Activated CD4-positive, alpha-beta T cell treated with anti-CD3 and anti-CD28 coated beads, Interleukin-2, amount 50 U/mL, for 24 hours (primary cell): ENCODE data around the gene EYS.
"Not testable (repeated sequence)": the region's sequence is repeated elsewhere in the genome, so short reads cannot be mapped to it uniquely, and the experiment has no call there.

ENCODE experiments used
- DNase-seq, 2 donors: peaks; one replicate each; pipeline ENCODE4 v3.0.0-alpha.2; 2020; ENCODE audit warnings: low read depth in 1 of 2, low spot score in 1 of 2

The EYS gene

DNA sequence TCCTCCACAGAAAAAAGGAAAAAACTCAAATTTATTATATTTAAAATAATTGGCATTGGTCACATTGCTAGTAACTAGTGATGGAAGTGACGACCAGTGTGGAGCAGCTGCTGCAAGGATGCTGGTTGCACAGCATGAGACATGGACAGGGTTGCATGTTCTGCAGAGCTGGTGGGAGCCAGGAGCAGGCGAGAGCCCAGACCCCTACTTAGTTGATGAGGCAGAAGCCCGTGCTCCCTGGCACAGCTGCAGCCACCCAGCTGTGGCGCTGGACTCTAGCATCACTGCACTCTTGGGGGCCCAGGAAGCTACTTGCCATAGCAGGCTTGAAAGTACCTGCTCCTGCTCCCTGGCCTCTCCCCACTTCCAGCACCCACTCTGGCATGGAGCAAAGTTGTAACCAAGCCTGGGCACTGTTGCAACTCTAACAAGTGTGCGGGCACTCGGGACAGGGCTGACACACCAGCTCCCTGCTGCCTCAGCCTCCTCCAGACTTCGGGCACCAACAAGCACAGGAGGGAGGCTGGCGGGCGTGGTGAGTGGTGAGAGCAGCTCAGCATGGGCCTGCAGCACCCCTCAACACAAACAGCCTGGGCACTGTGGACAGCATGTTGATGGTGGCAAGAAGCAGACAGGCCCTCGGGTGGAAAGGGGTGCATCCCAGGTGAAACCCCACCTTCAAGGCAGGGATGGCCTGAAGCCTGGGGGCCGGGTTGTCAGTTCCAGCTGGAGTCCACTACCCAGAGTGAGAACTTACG lies 69.6 kb downstream of the EYS start:
- DNase-seq = no peak

DNA sequence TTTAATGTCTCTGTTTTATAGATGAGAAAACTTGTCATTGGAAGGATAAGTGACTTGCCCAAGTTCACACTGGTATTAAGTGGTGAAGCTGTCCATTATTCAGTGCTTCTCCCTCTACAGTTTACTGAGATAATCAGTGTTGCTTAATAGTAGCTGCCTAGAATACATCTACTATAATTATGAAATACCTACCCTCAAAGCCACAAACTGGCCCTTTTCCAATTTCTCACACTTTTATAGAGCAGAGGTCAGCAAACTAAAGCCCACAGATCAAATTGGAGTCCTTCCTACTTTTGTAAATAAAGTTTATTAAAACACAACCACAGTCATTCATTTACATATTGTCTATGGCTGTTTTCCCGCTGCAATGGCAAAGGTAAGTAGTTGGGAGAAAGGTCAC lies 73.5 kb downstream of the EYS start:
- DNase-seq = no peak

DNA sequence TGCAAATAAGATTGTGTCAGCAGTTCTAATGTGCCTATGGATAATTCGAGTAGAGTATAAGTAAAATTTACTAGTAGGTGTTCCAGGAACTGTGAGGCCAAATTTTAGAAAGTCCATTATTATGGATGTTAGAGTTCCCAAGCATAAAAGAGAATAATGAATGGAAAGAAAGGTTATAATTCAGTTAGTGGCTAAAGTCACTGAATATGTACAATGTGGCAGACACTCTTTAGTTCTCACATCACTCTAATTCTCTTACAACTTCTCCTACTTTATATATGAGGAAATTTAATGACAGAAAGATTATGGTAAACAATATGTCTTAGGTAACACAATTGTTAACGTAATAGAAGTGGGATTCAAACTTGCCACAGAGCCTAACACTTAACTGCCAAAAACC lies 75.3 kb downstream of the EYS start:
- no peak for DNase-seq

DNA sequence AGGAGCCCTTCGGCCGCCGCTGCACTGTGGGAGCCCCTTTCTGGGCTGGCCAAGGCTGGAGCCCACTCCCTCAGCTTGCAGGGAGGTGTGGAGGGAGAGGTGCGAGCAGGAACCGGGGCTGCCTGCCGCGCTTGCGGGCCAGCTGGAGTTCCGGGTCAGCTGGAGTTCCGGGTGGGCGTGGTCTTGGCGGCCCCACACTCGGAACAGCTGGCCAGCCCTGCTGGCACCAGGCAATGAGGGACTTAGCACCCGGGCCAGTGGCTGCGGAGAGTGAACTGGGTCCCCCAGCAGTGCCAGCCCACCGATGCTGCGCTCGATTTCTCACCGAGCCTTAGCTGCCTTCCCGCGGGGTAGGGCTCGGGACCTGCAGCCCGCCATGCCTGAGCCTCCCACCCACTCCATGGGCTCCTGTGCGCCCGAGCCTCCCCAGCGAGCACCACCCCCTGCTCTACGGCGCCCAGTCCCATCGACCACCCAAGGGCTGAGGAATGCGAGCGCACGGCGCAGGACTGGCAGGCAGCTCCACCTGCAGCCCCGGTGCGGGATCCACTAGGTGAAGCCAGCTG lies 79.5 kb downstream of the EYS start:
- DNase-seq = not testable (repeated sequence)

DNA sequence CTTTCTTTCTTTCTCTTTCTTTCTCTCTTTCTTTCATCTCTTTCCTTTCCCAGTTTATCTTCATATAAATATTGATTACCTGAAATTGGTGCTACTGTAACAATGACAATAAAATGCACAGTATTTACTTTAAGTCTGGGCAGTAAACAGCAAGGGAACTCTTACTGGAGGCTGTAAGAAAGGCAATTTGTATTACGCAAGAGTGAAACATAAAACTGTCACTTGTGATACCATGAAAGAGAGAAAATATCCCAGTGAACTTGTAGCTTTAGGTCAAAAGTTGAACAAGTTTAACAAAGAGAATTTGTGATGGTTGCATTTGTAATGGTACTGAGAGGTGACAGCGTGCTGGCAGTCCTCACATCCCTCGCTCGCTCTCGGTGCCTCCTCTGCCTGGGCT lies 80.0 kb downstream of the EYS start:
- no peak for DNase-seq

DNA sequence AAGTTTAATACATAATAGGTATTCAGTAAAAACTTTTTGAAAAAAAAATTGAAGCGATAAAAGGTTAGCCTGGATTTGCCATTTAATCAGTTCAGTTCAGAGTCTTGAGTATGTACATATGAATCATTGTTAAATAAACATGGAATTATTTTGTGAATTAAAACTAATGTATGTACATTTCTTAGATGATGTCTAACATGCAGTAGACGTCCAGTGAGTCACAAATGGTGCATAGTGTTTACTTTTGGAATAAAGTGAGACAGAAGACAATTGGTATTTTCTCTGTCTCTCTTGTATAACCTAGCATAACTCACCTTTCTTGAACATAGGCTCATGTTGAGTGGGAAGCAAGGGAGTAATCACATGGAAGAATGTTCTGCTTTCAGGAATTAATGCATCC lies 83.5 kb downstream of the EYS start:
- no peak for DNase-seq

DNA sequence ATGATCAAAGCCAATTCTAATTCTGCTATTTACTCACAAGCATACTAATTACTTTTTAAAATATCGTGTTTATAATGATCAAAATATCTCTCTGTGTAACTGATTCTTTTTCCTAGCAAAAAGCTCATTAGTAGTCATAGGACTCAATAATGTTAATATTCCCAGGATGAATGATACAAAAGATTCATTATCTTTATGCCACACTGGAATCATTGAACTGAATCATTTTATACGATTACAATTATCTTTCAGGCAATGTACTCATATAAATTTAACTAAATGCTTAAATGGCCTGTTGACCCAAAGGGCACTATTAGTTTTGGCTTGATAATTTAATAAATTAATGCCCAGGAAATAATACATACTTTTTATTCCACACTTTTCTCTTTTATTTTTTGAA lies 96.3 kb downstream of the EYS start:
- DNase-seq = no peak

DNA sequence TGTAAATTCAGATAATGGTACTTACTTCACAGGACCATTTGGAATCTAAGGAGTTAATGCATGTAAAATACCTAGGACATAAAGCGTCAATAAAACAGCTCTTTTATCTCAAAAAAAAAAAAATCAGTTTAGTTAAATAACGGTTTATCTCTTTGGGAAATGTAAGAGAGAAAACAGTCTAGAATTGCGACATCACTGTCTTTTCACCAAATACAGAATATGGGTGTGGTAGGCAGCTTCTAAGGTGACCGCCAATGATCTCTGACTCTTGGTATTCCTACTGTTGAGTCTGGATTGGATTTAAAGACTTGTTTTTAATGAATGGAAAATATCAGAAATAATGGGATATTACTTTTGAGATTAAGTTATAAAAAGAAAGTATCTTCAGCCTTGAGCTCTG lies 111.5 kb downstream of the EYS start:
- no peak for DNase-seq

DNA sequence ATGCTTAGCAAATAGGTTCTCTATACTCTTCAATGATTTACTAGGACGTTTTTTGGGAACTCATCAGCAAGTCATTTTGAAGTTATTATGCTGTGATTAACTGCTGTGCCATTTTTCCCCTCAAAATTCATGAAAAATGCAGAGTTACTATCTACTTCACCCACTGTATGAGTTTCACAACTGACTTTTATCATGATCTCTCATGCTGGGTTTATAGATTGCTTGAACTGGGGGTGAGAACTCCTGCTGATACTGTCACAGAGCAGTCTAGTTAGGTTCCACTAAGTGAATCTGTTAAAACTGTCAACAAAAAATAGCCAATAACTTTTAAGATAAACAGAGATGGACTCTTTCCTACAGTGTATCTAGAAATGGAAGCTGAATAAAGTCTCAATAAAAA lies 136.7 kb downstream of the EYS start:
- DNase-seq = no peak

DNA sequence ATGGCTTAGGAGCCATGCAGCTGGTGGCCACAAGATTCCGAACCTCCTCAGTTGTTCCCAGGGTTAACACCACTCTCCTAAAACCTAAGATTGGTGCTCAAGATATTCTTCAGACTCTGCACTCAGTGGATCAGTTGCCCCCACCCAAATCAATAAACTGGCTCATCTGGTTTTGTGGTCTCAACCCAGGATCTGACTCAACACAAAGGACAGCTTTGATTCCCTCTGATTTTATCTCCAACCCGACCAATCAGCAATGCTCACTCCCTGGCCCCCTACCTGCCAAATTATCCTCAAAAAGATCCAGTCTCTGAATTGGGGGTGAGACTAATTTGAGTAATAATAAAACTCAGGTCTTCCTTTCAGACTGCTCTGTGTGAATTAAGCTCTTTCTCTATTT lies 137.5 kb downstream of the EYS start:
- no peak for DNase-seq

DNA sequence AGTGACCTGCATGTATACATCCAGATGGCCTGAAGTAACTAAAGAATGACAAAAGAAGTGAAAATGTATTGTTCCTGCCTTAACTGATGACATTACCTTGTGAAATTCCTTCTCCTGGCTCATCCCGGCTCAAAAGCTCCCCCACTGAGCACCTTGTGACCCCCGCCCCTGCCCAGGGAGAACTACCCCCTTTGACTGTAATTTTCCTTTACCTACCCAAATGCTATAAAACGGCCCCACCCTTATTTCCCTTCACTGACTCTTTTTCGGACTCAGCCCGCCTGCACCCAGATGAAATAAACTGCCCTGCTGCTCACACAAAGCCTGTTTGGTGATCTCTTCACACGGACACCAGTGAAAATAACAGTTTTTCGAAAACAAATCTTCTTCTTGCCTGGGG lies 138.0 kb downstream of the EYS start:
- not testable (repeated sequence) for DNase-seq

DNA sequence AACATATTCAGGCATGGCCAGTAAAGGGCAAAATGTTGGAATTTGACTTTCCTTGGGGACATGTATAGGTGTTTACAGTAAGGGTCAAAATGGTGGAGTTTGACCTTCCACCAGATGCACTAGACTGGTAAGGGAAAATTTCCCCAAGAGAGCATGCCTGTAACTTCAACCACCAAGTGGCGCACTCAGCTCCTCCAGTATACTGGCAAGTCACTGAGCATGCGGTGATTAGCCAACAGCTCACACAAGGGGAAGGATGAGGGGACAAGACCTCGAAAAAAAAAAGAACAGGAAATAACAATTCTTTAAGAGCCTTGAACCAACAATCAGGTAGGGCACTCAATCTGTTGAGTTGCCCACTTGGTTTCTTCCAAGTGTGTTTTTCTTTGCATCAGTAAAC lies 140.9 kb downstream of the EYS start:
- DNase-seq = no peak

DNA sequence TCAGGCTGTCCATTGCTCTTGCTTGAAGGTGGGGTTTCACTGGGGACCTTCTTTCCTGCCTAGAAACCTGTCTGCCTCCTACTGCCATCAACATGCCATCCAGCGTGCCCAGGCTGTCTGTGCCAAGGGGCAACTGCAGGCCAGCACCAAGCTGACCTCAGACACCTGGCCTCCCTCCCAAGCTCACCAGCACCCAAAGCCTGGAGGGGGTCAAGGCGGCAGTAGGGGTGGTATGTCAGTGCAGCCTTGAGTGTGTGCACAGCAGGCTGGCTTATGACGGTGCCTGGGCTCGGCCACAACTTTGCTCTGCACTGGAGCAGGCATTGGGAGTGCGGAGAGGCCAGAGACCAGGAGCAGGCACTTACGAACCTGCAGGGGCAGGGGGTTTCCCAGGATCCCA lies 149.0 kb downstream of the EYS start:
- DNase-seq = no peak

DNA sequence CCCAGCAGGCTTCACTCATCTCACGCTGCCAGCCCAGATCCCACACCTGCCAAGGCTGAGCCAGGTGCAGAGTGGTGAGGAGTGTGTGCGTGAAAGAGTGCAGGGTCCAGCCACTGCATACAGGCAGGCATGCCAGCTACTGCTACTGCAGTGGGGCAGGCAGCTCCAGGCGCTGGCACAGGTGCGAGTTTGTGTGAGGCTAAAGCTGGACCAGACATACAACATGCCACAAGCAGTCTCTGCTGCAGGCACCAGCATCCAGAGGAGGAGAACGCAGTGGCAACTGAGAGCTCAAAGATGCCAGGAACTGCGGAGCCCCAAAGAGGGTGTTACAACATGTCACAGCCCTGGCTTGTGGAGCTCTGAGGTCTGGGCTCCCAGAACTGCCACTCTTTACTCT lies 149.8 kb downstream of the EYS start:
- no peak for DNase-seq

DNA sequence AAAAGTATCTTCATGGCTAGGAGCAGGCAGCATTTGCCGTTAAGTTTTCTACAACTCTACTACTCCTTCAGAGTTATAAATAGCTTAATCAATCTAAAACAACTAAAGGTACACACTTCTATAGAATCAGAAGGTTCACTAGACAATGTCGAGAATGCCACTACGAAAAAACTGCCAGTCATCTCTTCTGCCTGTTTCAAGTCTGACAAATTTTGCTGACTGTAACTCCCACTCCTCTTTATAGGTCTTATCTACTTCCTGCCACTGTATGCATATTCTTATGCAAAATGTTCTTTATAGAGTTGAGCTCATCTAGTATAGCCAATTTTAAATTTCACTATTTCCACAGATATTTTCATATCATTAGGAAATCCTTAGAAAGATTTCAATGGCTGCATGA lies 160.1 kb downstream of the EYS start:
- DNase-seq = no peak

DNA sequence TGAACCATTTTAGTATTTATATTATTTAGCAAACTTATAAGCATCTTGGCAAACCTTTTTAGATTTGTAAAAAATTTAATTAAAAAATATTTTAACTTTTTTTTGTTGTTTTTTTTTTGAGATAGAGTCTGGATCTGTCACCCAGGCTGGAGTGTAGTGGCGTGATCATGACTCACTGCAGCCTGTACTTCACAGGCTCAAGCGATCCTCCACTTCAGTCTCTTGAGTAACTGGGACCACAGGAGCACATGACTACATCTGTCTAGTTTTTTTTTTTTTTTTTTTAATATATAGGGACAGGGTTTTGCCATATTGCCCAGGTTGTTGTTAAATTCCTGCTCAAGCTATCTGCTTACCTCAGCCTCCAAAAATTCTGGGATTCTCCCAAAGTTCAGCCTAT lies 161.1 kb downstream of the EYS start:
- no peak for DNase-seq

DNA sequence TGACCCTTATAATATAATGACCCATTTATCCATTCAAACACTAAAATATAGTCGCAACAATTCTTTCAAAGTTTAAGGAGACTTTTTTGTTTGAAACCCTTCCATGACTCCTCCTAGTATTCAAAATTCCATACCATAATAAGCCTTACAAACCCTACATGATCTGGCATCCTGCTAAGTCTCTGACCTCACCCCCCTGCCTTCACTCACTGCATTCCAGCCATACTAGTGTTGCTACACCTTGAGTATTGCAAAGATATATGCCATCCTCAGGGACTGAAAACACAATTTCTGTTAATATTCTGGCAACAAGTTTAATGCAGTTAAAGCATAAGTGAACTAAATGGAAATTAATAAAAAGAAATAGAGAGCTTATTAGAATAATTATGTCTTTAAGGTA lies 168.4 kb downstream of the EYS start:
- DNase-seq = no peak

DNA sequence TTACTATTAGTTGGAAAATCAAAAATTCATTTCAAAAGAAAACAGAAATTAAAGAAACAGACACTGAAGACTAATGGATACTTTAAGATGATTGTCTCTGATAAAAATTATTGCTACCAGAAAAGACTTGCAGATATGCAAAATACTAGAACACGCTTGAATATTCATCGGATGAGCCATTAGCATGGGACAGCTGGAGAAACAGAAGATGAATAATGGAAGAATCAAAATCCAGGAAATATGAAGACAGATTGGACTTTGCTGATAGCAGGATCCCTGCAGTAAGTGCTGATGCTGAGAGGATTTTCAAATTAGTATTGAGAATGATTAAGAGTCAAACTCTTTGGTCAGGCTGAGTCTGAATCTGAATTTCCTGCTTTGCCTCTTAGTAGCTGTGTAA lies 169.4 kb downstream of the EYS start:
- DNase-seq = no peak

DNA sequence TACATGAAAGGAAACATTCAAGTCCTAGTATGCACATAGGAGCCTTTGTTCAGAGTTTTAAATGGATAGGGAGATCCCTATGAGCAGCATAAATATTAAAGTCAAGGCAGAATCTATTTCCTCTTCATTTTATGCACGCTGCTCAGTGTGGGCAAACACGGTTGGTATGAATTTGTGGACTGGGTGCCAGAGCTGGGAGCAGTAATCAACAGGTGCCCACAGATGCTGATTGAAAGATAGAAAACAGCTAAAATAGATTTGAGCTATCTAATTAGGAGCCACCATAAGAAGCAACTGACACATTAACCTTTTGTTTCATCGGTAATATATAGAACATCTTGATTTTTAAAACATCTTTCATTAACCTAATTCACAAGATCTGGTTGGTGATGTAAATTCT lies 175.5 kb downstream of the EYS start:
- no peak for DNase-seq

DNA sequence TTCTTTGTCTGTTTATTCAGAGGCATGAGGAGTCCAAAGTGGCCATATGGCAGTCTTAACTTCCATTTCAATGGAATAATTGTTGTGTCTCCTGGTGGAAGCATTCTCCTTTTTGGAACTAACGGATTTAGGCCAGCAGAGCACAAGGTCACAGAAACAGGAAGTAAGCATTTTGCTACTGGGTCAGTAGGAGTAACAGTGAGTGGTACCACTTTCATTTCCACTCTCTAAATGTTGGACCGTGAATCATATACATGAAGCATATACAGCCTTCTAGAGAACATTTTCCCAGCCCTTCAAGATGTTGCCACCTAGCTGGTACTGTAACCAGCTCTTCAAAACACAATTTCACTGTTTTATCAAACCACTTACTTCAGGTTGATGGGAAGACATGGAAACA lies 182.8 kb downstream of the EYS start:
- DNase-seq = no peak

DNA sequence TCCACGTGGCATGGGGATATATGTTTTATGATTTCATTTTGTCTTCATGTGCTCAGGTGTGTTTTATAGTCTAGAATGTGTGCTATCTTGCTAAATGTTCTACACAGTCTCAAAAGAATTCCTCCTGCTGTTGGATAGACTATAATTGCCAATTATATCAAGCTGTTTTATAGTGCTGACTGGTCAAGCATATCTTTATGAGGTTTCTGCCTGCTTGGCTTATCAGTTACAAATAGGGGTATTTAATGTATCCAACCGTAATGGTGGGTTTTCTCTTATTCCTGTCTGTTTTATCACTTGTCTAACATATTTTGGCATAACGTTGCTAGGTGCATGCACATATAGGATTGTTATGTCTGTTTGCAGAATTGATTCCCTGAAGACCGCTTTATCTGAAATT lies 201.3 kb downstream of the EYS start:
- DNase-seq = no peak

DNA sequence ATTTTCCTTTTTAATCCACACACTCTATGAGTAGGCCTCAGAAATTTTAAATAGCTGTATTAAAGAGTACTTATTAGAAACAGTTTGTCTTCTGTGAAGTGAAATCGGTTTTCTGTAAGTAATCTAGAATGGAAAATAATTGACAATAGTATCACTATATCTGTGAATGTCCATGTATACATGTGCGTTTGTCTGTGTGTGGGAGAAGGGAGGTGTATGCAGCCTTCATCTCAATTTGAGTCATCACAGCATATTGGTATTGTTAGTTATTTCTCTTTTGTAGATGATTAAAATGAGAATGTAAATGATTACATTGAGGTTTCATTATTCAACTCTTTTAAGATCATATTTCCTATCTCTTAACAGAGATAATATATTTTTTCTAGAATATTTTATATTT lies 206.0 kb downstream of the EYS start:
- no peak for DNase-seq

DNA sequence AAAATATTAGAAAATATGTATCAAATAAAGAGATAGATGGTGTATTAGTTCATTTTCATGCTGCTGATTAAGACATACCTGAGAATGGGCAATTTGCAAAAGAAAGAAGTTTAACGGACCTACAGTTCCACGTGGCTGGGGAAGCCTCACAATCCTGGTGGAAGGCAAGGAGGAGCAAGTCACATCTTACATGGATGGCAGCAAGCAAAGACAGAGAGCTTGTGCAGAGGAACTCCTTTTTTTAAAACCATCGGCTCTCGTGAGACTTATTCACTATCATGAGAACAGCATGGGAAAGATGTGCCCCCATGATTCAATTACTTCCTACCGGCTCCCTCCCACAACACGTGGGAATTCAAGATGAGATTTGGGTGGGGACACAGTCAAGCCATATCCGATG lies 223.4 kb downstream of the EYS start:
- not testable (repeated sequence) for DNase-seq
